NK-92 (cell line): ENCODE measurements around the gene TMEM185B.
"Not testable (repeated sequence)": the region's sequence is repeated elsewhere in the genome, so short reads cannot be mapped to it uniquely, and the experiment has no call there.

Source experiments
- DNase-seq: peaks from one replicate; lab custom pipeline; 2025; ENCODE audit not compliant: unreplicated experiment; lab: John Stamatoyannopoulos, UW

TMEM185B gene

GRCh38 chr2:120223034-120223912, at the start of gene TMEM185B:
Gene TMEM185B, minus strand, starts transcription at chr2:120223400. Its CDS starts 424 bp downstream, at chr2:120222976.
- peak; percentile 19 for DNase-seq

- DNase-seq, result no peak
Observed at GRCh38 chr2:120271711-120272379, 48.6 kb upstream of the TMEM185B start.

- no peak for DNase-seq
Observed at GRCh38 chr2:120269816-120270215, 46.6 kb upstream of the TMEM185B start.

- DNase-seq, result no peak
Observed at GRCh38 chr2:120269076-120269744, 46.0 kb upstream of the TMEM185B start.

GRCh38 chr2:120267348-120267747, 44.1 kb upstream of the TMEM185B start:
- no peak for DNase-seq

- DNase-seq, result no peak
Observed at GRCh38 chr2:120265006-120265405, 41.8 kb upstream of the TMEM185B start.

GRCh38 chr2:120262761-120263428, 39.7 kb upstream of the TMEM185B start:
- DNase-seq, result no peak

- DNase-seq, result no peak
Observed at GRCh38 chr2:120262150-120262549, 39.0 kb upstream of the TMEM185B start.

- no peak for DNase-seq
Observed at GRCh38 chr2:120261387-120262006, 38.3 kb upstream of the TMEM185B start.

- no peak for DNase-seq
Observed at GRCh38 chr2:120260736-120261135, 37.5 kb upstream of the TMEM185B start.

GRCh38 chr2:120259939-120260338, 36.7 kb upstream of the TMEM185B start:
- not testable (repeated sequence) for DNase-seq

- DNase-seq, result no peak
Observed at GRCh38 chr2:120258196-120258595, 35.0 kb upstream of the TMEM185B start.

- DNase-seq, result no peak
Observed at GRCh38 chr2:120257522-120257921, 34.3 kb upstream of the TMEM185B start.

GRCh38 chr2:120256651-120257000, 33.4 kb upstream of the TMEM185B start:
- DNase-seq, result no peak

- DNase-seq, result no peak
Observed at GRCh38 chr2:120255986-120256650, 32.9 kb upstream of the TMEM185B start.

GRCh38 chr2:120255071-120255470, 31.9 kb upstream of the TMEM185B start:
- no peak for DNase-seq

- DNase-seq, result no peak
Observed at GRCh38 chr2:120254178-120254577, 31.0 kb upstream of the TMEM185B start.

- DNase-seq, result no peak
Observed at GRCh38 chr2:120253021-120253882, 30.1 kb upstream of the TMEM185B start.
